NT2/D1 (cell line): ENCODE data around the gene ERC1.

ENCODE experiments used
- YY1 ChIP-seq: IDR thresholded peaks from 2 replicates; pipeline ENCODE4 v1.6.1; 2011; ENCODE audit not compliant: insufficient read length, insufficient read depth
- ZNF274 ChIP-seq: IDR thresholded peaks from 2 replicates; pipeline ENCODE4 v1.6.1; 2011; ENCODE audit warnings: mild to moderate bottlenecking, low read depth, low read length

- TF ChIP-seq ZNF274, result no peak
- no peak for TF ChIP-seq YY1
These were observed 293.6 kb downstream of the ERC1 start for GRCh38 chr12:1284611-1285010.
